Chondrocyte (in vitro differentiated cells): ENCODE data around the gene OR52L1. TPM values are rescaled to one million over a fixed set of nuclear protein-coding genes. Genes with fewer than 3 reads are reported as not detected.

ENCODE experiments used
- DNase-seq: peaks from one replicate; pipeline ENCODE4 v3.0.0; 2021; ENCODE audit warnings: mixed read lengths, low spot score
- H3K27ac Mint-ChIP-seq: one replicate; pipeline ENCODE4 v1.8.0; 2021; ENCODE audit warnings: mild to moderate bottlenecking, moderate library complexity, mixed read lengths; ENCODE audit not compliant: unreplicated experiment
- H3K27me3 Mint-ChIP-seq: 2 replicates; pipeline ENCODE4 v1.8.0; 2021; ENCODE audit warnings: low read depth, mixed read lengths
- H3K36me3 Mint-ChIP-seq: 2 replicates; pipeline ENCODE4 v1.8.0; 2021; ENCODE audit warnings: low read depth, mixed read lengths
- H3K4me1 Mint-ChIP-seq: 2 replicates; pipeline ENCODE4 v1.8.0; 2021; ENCODE audit warnings: low read depth, mild to moderate bottlenecking, mixed read lengths
- H3K4me3 Mint-ChIP-seq: one replicate; pipeline ENCODE4 v1.8.0; 2021; ENCODE audit warnings: mild to moderate bottlenecking, moderate library complexity, mixed read lengths; ENCODE audit not compliant: unreplicated experiment
- H3K9me3 Mint-ChIP-seq: 2 replicates; pipeline ENCODE4 v1.8.0; 2021; ENCODE audit warnings: low read depth, mixed read lengths
- CTCF ChIP-seq: fragments of 200-600 bp; sonication (generic); IDR thresholded peaks from 2 replicates; pipeline ENCODE4 v1.5.0; 2021; ENCODE audit warnings: antibody characterized with exemption, mild to moderate bottlenecking, moderate library complexity
- total RNA-seq: library from RNA; stranded (reverse); gene quantifications from 3 replicates; pipeline ENCODE4 v1.2.1, GENCODE V29; 2021

OR52L1 gene
- total RNA-seq, 1 donor from 2014 or later = not detected

- Mint-ChIP-seq H3K4me1 (no peaks in the 10 kb centered on the region), H3K27me3 (peaks cover 5% of the 10 kb centered on the region), H3K4me3 (no peak overlapping the region), H3K9me3 (no peaks in the 10 kb centered on the region), H3K27ac (no peak overlapping the region), H3K36me3 (no peaks in the 10 kb centered on the region)
- TF ChIP-seq CTCF = no peak
- peak; percentile 86 for DNase-seq
These were observed 8.0 kb upstream of the OR52L1 start for GRCh38 chr11:5994791-5995190.

- DNase-seq = no peak
- peak; percentile 73 for TF ChIP-seq CTCF
- H3K27ac Mint-ChIP-seq = no peak overlapping the region
- peaks cover 2% of the 10 kb centered on the region for H3K27me3 Mint-ChIP-seq
- H3K36me3 Mint-ChIP-seq = no peaks in the 10 kb centered on the region
- no peaks in the 10 kb centered on the region for H3K9me3 Mint-ChIP-seq
- no peaks in the 10 kb centered on the region for H3K4me1 Mint-ChIP-seq
- H3K4me3 Mint-ChIP-seq = no peak overlapping the region
These were observed 5.9 kb upstream of the OR52L1 start for GRCh38 chr11:5992604-5993251.

- H3K27ac Mint-ChIP-seq = no peak overlapping the region
- peaks cover 5% of the 10 kb centered on the region for H3K27me3 Mint-ChIP-seq
- no peak for DNase-seq
- no peaks in the 10 kb centered on the region for H3K36me3 Mint-ChIP-seq
- H3K9me3 Mint-ChIP-seq = no peaks in the 10 kb centered on the region
- no peak overlapping the region for H3K4me3 Mint-ChIP-seq
- no peaks in the 10 kb centered on the region for H3K4me1 Mint-ChIP-seq
- no peak for TF ChIP-seq CTCF
These were observed 5.4 kb upstream of the OR52L1 start for GRCh38 chr11:5992150-5992549.

GRCh38 chr11:5989203-5989602, 2.4 kb upstream of the OR52L1 start:
- Mint-ChIP-seq H3K4me1 (no peaks in the 10 kb centered on the region), H3K9me3 (no peaks in the 10 kb centered on the region), H3K36me3 (no peaks in the 10 kb centered on the region), H3K27ac (no peak overlapping the region), H3K4me3 (no peak overlapping the region), H3K27me3 (peaks cover 5% of the 10 kb centered on the region)
- no peak for DNase-seq
- no peak for TF ChIP-seq CTCF

- no peak for DNase-seq
- no peak for TF ChIP-seq CTCF
- Mint-ChIP-seq H3K27ac (no peak overlapping the region), H3K36me3 (no peaks in the 10 kb centered on the region), H3K27me3 (peaks cover 3% of the 10 kb centered on the region), H3K4me1 (no peaks in the 10 kb centered on the region), H3K4me3 (no peak overlapping the region), H3K9me3 (peaks cover 23% of the 10 kb centered on the region)
These were observed 3.3 kb downstream of the OR52L1 start for GRCh38 chr11:5983443-5983842.
